NOMO-1 treated with dmso at 0.1 percent for 144 hours (cell line): Measurements from ENCODE around the gene SQSTM1.
"Not testable (repeated sequence)": the region's sequence is repeated elsewhere in the genome, so short reads cannot be mapped to it uniquely, and the experiment has no call there.

Experiments used
- DNase-seq: peaks from one replicate; lab custom pipeline; 2025; ENCODE audit not compliant: unreplicated experiment; lab: John Stamatoyannopoulos, UW

Gene SQSTM1

DNA sequence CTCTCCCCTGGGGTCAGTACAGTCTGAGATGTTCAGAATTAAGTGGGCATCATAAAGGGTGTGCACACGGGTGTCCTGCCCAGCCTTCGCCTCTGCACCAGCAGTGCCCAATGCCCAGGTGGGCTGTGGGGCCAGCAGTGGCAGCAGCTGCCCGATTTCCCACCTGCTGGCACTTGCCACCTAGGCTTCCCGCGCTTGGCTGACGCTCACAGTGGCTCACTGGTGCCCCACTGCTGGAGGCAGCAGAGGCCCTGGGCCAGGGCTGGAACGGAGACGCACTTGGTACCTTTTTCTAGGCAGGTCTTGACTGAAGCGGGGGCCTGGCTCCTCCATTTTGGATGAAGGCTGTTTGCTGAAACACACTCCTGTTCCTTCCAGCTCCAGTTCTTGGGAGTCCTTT is 20.9 kb downstream of the SQSTM1 start:
- no peak for DNase-seq

DNA sequence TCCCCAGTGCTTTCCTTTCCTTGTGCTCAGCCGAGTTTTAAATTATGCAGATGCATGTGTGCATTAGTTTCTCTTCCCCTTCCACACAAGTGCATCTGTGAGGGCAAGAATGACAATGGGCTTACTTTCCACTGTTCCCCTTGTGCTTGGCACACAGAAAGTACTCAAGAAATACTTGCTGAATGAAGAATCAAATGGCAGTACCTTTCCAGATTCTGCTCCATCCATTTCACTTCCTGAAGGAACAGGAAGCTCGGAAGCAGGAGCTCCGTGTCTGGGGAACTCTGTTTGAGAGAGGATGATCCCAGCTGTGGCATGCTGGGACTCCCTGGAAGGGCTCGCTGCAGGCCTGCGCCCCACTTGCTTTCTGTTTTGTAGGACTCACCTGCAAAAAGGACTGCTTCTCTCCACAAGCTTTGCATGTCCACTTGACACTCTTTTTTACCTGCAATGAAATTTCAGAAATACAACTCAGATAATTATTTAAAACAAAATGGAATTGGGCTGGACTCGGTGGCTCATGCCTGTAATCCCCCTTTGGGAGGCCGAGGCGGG is 32.4 kb downstream of the SQSTM1 start:
- DNase-seq = peak; percentile 18

DNA sequence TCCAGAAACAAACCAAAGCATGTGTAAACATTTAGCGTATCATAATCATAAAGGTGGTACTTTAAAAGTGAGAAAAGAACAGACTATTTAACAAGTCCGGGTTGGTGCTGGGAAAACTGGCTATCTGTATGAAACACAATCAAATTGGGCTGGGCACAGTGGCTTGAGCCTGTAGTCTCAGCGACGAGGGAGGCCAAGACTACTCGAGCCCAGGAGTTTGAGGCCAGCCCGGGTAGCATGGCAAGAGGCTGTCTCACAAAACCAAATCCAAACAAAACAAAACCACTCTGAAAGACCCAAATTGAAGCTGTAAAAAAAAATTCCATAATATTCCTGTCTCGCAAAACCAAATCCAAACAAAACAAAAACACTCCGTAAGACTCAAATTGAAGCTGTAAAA is 33.7 kb downstream of the SQSTM1 start:
- DNase-seq = no peak

DNA sequence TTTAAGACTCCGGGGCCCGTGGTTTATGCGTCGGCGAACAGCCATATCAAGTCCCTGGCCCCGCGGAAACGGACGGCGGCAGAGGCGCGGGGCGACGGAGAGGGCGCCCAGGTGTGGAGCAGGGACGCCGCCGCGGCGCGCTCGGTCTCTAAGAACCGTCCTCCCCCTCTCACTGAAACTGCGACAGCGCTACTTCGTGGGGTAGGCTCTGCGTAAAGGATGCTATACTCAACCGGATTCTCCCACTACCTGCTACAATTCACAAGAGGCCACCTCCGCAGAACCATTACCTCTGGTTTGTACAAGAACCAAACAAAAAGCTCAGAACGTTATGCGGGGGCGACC is 37.5 kb downstream of the SQSTM1 start:
- DNase-seq = no peak

DNA sequence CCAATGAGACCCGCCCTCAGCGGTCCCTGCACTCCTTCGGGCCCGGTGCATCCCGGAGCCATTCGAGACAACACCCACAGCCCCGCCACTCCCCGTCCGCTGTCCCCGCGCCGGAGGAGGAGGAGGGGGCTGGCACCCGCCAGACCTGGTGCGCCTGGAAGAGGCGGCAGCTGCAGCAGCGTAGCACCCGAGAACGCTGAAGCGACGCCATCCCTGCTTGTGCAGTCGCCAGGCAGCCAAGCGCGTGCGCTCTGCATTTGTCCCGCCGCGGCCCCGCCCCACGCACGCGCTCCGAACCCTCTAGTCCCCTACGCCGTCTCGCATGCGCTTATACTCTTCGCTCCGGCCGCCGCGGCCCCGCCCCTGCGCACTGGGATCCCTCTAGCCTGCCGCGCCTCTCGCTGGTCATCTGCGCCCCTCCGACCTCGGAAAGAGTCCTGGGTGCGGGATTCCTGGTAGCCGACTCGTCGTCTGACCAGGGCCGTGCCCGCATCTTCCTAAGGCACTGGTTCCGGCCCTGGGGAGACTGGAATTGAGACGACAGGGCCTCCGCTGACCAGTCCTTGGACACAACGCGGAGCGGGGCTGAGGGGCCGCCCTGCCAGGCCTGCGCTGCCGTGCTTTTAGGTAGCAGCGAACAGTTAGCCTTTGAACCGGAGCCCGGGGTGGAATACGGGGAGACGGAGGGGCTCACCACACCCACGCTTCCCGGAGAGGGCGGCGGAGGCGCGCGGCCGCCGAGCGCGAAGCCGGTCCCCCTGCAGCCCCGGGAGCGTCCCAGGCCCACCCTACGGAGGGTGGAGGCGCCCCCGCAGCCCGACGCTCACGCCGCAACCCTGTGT is 38.1 kb downstream of the SQSTM1 start, which contains the start of gene MRNIP:
Gene MRNIP, minus strand, starts transcription at position 232 of the 842 bp plus-strand sequence. Its CDS starts 21 bp downstream, at position 211.
- DNase-seq = peak; percentile 96

DNA sequence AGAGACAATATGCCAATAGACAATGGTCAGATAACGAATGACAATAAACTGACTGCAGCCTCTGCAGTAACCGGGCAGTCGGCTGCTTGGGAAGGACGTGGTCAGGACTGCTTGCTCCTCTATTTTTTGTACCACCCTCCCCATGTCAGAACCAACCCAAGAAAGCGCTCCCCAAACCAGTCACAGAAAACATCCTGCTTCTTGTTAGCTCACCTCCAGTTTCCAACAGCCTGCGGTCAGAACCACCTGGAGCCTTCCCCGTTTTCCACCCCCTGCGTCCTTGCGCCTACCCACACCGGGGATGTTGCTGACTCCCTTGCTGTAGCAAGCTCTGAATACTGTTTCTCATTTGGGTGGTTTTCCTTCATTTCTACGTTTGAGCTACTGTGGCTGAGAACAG is 39.6 kb downstream of the SQSTM1 start:
- no peak for DNase-seq

DNA sequence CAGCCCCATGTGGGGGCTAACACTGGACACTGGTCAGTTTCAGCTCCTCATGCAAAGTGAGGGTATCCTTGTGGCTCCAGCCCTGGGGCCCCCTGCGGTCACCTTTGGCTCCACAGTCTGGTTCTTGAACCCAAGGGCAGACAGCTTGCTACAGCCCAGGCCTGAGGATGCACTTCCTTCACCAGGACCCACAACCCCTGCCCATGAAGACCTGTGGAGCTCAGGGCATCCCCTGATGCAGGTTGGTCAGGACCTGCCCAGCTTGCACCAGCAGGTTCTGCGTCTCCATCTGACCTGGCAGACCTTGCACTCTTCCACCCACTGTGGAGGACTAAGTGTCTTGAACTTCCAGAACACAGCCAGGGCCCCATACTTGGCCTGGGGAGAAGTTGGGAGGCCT is 41.6 kb downstream of the SQSTM1 start:
- no peak for DNase-seq

DNA sequence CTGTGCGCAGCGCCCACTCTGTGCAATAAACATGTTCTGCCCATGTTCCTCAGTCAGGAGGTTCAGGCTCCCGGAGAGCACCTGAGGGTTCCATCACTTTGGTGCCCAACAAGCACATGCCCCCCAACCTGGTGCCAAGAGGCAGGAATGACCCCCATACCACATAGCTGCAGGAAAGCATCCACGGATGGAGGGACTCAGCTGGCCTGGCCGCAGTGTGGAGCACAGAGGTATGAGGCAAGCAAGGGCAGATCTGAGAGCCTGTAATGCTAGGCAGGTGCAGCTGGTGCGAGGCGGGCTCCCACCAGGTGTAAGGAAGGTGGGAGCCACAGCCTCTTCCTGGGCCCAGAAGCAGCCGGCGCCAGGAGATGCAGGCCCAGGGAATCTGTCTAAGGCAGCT is 42.2 kb downstream of the SQSTM1 start:
- no peak for DNase-seq

DNA sequence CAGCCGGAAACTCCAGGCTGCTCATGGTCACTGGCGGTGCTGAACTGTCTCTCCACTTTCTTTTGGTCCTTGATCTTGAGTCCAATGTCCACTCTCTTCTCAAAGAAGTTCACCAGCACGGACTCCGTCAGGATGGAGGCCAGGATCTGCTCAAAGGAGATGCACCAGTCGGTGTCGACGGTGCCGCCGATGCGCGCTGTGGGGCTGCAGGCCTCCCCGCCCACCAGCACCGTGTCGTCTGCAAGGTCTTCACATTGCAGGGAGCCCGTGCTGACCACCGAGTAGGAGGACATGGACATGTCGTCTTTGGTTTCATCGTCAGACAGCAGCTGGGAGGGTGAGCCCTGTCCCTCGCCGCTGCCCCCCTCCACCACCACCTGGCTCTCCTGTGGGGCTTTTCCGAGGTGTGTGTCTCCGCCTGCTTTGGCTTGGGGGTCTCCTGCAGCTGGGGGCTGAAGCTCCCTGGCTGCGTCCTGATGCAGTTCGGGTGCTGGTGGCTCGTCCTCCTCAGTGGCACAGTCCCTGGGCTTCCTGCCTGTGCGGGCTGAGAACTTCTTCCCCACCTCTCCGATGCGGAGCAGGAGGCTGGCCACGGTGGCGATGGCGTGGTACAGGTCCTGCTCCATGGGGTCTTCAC is 42.9 kb downstream of the SQSTM1 start:
- no peak for DNase-seq

DNA sequence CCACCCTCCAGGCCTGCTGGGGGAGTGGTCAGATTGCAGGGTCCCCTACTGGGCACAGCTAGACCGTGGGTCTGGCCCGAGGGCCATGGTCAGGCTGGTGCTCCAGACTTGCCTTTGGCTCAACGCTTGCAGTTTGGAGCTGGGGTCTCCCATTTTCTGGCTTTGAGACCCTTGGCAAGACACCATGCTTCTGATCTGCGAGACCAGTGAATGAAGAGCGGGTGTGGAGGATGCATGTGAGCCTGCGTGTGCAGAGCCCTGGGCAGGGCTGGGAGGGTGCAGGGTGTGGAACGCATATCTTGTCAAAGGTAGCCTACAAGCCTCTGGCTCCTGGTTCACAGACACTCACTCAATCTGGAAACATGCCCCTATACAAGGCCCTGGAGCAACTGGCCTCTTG is 44.0 kb downstream of the SQSTM1 start:
- DNase-seq = no peak

DNA sequence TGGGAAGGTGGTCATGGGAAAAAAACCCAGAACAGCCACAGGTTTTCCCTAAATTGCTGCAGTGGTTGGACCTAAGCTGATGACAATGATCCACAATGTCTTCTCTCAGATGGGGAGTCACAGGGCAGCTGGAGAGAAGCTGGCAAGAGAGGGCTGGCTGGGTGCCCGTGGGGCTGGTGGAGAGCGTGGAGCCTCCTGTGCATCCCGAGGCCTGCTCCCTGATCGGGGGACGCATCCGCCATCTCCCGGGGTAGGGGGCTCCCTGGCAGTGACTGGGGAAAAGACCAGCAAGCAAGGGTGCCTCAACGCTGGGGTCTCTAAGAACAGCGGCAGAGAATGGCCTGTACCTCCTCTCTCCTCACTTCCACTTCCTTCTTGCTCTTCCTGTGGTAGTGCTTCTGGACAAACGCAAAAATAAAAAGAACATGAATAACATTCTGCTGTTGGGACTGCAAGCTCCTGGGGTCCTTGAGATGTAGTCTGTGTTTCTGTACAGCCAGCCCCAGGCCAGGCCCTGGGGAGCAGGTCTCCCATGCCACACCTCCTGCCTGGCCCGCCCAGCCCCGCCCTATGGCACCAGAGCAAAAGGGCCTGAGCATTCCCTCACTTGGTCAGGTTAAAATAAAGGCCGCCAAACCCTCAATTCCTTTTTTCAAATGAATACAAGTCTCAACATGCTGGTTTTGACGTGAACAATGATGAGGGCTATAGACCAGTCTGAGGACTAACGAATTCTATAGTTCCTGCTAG is 45.0 kb downstream of the SQSTM1 start:
- no peak for DNase-seq

DNA sequence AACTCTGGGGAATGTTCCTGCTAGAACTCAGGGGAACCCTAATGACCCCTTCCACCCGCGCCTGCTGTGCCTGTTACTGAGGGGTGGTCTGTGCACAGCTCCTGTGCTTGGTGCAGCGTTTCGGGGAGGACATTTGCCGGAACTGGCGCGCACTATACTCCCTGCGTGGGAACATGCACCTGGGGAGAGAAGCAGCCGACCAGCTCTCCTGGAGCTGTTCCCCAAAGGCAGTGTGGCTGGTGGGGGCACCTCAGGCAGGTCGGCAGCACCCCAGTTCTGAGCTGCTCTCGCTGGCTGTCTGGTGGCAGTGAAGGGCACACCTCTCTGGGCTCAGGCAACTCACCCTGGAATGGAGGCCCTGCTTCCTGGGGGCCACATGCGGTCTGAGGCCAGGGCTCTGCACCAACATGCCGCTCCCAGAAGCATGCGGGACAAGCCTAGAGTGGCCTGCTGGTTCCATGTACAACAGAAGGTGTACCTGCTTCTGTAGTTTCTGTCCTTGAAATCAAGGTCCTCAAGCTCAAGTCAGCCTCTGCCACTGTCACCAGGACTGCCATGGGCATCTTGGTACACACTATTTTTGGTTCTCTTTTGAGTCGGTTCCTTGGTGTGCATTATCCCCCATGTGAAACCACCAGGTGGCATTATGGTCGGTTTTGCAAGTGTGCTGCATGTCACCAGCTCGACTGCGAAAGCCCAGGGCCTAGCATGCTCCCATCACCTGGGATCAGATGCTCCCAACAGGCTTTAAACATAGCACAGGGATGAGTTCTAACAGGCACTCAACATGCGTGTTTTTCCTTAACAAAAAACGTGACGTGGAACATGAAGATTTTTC is 45.8 kb downstream of the SQSTM1 start:
- DNase-seq = no peak

DNA sequence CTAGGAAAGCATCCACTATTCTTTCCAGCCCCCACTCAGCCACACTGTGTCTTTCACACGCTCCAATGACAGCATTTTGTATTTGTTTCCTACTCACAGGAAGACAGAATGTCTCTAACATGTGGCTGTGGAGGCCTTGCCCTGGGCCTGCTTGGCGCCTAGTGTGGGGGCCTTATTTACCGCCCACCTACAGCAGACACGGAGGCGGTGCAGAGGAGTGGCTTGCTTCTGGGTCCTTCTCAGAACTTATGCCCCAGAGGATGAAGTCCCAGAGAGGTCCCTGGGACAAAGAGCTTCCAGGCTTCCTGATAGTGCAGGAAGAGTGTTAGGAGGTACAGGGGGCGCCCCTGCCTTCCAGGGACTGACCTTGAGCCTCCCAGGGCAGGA is 46.4 kb downstream of the SQSTM1 start:
- no peak for DNase-seq

DNA sequence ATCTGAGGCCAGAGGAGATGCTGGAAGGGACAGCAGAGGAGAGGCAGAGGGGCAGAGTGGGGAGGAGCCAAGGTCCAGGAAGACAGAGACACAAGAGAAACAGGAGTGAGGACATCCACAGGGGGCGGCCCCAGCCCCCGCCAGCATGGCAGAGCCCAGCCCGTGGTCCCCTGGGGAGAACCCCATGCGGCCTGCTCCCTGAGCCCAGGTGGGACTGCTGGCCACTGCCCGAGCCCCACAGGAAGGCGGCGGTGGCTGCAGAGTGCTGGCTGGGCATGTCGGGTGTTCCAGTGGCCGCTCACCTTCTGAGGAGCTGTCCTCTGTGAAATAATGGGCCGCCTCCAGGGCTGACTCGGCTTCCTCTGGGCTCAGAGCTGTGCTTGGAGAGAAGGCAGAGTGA is 46.8 kb downstream of the SQSTM1 start:
- DNase-seq = no peak

DNA sequence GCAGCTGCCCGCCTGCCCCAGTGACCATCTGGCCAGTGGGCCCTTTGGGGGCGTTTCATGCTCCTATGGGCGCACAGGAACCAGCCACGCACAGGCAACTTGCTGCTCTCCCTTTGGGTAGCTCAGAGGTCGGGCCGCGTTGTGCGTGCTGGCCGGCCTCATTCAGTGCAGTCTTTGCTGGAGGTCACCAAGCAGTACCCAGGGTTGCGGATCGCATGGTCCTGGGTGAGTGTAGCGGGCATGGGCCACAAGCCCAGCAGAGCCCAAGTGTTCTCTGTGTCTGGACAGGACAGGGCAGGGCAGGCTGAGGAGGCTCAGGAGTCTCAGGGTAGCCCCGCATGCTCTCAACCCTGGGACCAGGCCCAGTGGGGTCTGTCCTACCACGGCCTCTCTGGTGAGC is 47.8 kb downstream of the SQSTM1 start:
- DNase-seq = no peak

DNA sequence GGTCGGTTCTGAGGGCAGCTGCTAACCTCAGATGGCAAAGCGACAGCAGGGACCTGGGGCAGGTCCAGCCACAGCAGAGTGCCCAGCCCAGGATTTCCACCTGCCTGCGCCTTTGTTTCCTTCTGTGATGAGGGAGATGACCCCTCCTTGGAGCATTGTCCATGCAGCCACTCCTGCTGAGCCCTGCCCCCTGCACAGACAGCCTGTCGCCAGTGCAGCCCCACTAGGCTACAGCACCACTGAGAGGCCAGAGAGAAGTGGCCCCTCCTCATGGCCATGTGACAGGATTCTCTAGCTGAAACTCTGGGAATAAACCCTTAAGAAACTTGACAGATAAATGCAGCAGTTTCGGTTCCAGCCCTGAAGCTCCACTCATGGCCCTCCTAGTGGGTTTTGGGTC is 48.4 kb downstream of the SQSTM1 start:
- no peak for DNase-seq

DNA sequence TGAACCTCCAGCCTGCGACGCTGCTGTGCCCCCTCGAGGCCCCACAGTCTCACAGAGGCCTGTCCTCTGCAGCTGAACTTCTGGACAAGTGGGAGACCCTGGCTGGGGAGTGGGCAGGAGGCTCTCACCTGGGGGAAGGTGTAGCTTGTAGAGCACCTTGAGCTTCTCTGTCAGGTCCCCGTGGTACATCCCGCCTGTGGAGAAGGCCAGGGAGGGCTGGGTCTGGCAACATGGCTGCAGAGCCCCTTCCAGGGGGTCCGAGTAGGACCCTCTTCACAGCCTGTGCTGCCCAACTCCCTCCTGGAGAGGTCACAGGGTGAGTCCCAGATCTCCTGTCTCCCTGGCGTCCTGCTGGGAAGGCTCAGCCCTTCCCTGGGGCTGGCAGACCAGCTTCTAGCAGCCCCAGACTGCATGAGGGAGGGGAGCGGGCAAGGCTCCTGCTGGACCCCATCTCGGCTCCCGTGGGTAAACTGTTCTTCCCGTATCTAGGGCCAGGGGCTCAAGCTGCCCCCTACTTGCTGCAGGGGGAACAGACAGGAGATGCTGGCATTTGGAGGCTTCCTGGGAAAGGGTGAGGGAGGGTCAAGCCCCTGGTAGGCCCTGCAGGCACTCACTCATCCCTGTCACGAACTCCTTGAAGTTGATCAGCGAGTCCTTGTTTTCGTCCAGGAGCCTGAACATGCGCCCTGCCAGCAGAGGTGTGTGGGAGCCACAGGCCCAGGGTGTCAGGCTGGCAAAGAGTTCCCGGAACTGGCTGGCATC is 49.1 kb downstream of the SQSTM1 start:
- no peak for DNase-seq

DNA sequence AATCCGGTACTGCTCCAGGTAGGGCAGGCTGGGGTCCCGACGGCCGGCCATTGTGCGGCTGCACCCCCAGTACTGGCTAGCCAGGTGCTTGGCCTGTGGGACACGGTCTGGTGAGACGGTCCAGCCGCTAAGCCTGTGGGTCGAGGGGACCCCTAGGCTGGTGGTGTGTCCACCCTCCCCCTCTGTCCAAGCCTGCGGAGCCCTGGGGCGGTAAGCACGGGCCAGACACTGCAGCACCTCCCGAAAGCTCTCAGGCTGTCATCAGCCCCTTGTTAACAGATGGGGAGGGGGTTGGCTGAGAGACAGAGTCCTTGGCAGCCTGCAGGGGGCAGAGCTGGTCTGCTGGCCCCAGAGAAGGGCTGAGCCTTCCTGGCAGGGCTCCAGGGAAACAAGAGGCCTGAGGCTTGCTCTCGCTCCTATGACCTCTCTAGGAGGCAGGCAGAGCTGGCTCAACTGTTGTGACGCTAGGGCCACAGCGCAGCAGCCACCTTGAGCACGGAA is 49.7 kb downstream of the SQSTM1 start:
- no peak for DNase-seq

DNA sequence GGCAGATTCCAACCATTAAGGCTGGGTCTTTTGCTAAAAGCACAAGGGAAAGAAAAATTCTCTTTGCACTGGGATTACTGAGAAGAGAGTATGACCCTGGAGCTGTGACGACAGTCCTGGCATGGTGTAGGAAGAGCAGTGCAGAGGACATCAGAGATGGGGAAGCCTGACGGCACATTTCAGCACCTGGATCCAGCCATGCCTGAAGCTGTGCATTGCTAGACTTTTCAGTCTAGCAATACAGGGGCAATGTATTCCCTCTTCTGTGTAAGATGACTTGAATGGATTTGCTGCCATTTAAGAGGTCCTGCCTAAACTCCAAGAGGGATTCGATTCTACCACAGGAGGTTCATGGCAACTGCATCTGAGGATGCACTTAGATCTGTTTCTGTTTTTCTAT is 50.2 kb downstream of the SQSTM1 start:
- no peak for DNase-seq

DNA sequence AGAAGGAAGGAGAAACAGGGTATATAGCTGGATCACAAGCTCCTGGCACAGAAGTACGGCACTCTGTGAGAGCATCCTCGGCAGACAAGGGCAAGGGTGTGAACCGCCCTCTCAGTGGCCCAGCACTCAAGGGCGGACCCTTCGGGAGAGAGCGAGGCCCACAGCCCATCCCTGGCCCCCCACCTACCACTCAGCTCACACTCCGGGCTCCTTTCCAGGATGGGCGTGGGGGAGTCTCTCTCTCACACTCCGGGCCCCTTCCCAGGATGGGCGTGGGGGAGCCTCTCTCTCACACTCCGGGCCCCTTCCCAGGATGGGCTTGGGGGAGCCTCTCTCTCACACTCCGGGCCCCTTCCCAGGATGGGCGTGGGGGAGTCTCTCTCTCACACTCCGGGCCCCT is 50.8 kb downstream of the SQSTM1 start:
- DNase-seq = not testable (repeated sequence)
